Astrocyte (in vitro differentiated cells and primary cell): Measurements from ENCODE around the gene BCL2. TPM values are rescaled to one million over a fixed set of nuclear protein-coding genes. Genes with fewer than 3 reads are reported as not detected.

Experiments
- DNase-seq: peaks from one replicate; pipeline ENCODE4 v3.0.0-alpha.2; 2010; ENCODE audit warnings: low read depth
- FAIRE-seq: peaks from 2 replicates; lab custom pipeline; 2011; peaks lifted over from hg19 to GRCh38; lab: Jason Lieb, UNC
- H2AFZ ChIP-seq: 2 replicates; pipeline ENCODE4 v1.6.0; 2012; ENCODE audit warnings: low read depth, low read length, inconsistent platforms
- H3K27ac ChIP-seq: 2 replicates; pipeline ENCODE4 v1.5.1; 2011; ENCODE audit warnings: low read depth, low read length, inconsistent platforms
- H3K27me3 ChIP-seq: 2 replicates; pipeline ENCODE4 v1.6.0; 2011; ENCODE audit warnings: low read length, inconsistent platforms; ENCODE audit not compliant: insufficient read depth
- H3K36me3 ChIP-seq: 2 replicates; pipeline ENCODE4 v1.5.1; 2011; ENCODE audit warnings: low read length, inconsistent platforms; ENCODE audit not compliant: insufficient read depth
- H3K4me1 ChIP-seq: 2 replicates; pipeline ENCODE4 v1.5.1; 2011; ENCODE audit warnings: low read length, inconsistent platforms; ENCODE audit not compliant: insufficient read depth
- H3K4me2 ChIP-seq: 2 replicates; pipeline ENCODE4 v1.6.0; 2012; ENCODE audit warnings: low read length, inconsistent platforms
- H3K4me3 ChIP-seq: 2 replicates; pipeline ENCODE4 v1.5.1; 2011; ENCODE audit warnings: low read depth, mild to moderate bottlenecking, low read length, inconsistent platforms; ENCODE audit not compliant: insufficient read depth
- H3K79me2 ChIP-seq: 2 replicates; pipeline ENCODE4 v1.6.0; 2012; ENCODE audit warnings: mild to moderate bottlenecking, low read length, inconsistent platforms; ENCODE audit not compliant: insufficient read depth
- H3K9ac ChIP-seq: 2 replicates; pipeline ENCODE4 v1.6.0; 2012; ENCODE audit warnings: mild to moderate bottlenecking, low read length, inconsistent platforms
- H3K9me3 ChIP-seq: 2 replicates; pipeline ENCODE4 v1.5.1; 2012; ENCODE audit warnings: low read depth, mild to moderate bottlenecking, low read length, inconsistent platforms; ENCODE audit not compliant: insufficient read depth
- H4K20me1 ChIP-seq: 2 replicates; pipeline ENCODE4 v1.6.0; 2012; ENCODE audit warnings: low read length, inconsistent platforms; ENCODE audit not compliant: insufficient read depth
- H3K27ac Mint-ChIP-seq: one replicate; pipeline ENCODE4 v1.8.0; 2021; ENCODE audit warnings: mild to moderate bottlenecking, mixed read lengths; ENCODE audit not compliant: unreplicated experiment
- H3K27me3 Mint-ChIP-seq: one replicate; pipeline ENCODE4 v1.8.0; 2021; ENCODE audit warnings: low read depth, mixed read lengths; ENCODE audit not compliant: unreplicated experiment
- H3K36me3 Mint-ChIP-seq: one replicate; pipeline ENCODE4 v1.8.0; 2021; ENCODE audit warnings: low read depth, mixed read lengths; ENCODE audit not compliant: unreplicated experiment
- H3K4me1 Mint-ChIP-seq: one replicate; pipeline ENCODE4 v1.8.0; 2021; ENCODE audit warnings: low read depth, mixed read lengths; ENCODE audit not compliant: unreplicated experiment
- H3K4me3 Mint-ChIP-seq: one replicate; pipeline ENCODE4 v1.8.0; 2021; ENCODE audit warnings: mild to moderate bottlenecking, moderate library complexity, mixed read lengths; ENCODE audit not compliant: unreplicated experiment
- H3K9me3 Mint-ChIP-seq: one replicate; pipeline ENCODE4 v1.8.0; 2021; ENCODE audit warnings: mild to moderate bottlenecking, mixed read lengths; ENCODE audit not compliant: unreplicated experiment
- CTCF ChIP-seq: IDR thresholded peaks from 2 replicates; pipeline ENCODE4 v1.5.1; 2011; ENCODE audit warnings: low read depth, mild to moderate bottlenecking, inconsistent platforms, low read length, moderate library complexity; ENCODE audit not compliant: insufficient read depth
- EZH2 ChIP-seq: IDR thresholded peaks from 2 replicates; pipeline ENCODE4 v1.6.1; 2012; ENCODE audit warnings: mild to moderate bottlenecking, low read length, inconsistent platforms; ENCODE audit not compliant: insufficient read depth
- total RNA-seq: library from RNA; stranded (reverse); gene quantifications from 2 replicates; pipeline ENCODE4 v1.2.1, GENCODE V29; 2021

The BCL2 gene
- total RNA-seq, 1 donor from 2014 or later, result 1.7 TPM

DNA sequence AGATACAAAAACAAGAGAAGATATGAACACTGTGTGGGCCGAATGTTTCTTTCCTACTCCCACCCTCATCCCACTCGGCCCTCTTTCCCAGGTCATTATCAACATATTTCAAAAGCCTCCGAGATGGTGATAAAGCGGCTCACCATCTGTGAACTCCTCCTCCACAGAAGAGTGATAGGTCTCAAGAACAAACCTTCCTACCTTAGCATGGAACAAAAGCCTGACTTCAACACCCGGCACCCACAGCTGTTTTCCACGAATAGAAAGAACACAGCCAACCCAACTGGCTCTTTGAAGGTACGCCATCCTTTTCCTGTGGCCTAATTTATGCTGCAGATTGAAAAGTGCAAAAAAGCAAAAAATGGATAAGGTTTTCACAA, 28.8 kb downstream of the BCL2 start:
- Mint-ChIP-seq H3K4me1 (no peaks in the 10 kb centered on the region), H3K4me3 (no peak overlapping the region), H3K27ac (no peak overlapping the region), H3K27me3 (peaks cover 5% of the 10 kb centered on the region), H3K36me3 (no peaks in the 10 kb centered on the region), H3K9me3 (no peaks in the 10 kb centered on the region)
- DNase-seq (no peak), FAIRE-seq (no peak)
- Histone ChIP-seq H3K4me3 (no peak overlapping the region), H3K36me3 (no peaks in the 10 kb centered on the region), H3K4me1 (no peaks in the 10 kb centered on the region), H3K4me2 (no peak overlapping the region), H3K9ac (no peak overlapping the region), H2AFZ (no peak overlapping the region), H3K79me2 (no peaks in the 10 kb centered on the region), H4K20me1 (no peaks in the 10 kb centered on the region), H3K9me3 (no peaks in the 10 kb centered on the region), H3K27ac (no peak overlapping the region), H3K27me3 (no peaks in the 10 kb centered on the region)
- TF ChIP-seq CTCF (no peak), EZH2 (no peak)

GRCh38 chr18:63290166-63290820, 29.3 kb downstream of the BCL2 start:
- Mint-ChIP-seq H3K27ac (no peak overlapping the region), H3K9me3 (no peaks in the 10 kb centered on the region), H3K27me3 (peaks cover 6% of the 10 kb centered on the region), H3K4me3 (no peak overlapping the region), H3K36me3 (no peaks in the 10 kb centered on the region), H3K4me1 (no peaks in the 10 kb centered on the region)
- FAIRE-seq, result no peak
- no peaks in the 10 kb centered on the region for H3K36me3 ChIP-seq
- H3K4me2 ChIP-seq, result no peak overlapping the region
- no peak for DNase-seq
- H3K4me3 ChIP-seq, result no peak overlapping the region
- H4K20me1 ChIP-seq, result no peaks in the 10 kb centered on the region
- no peaks in the 10 kb centered on the region for H3K79me2 ChIP-seq
- no peaks in the 10 kb centered on the region for H3K27me3 ChIP-seq
- H2AFZ ChIP-seq, result no peak overlapping the region
- TF ChIP-seq CTCF (no peak), EZH2 (no peak)
- no peak overlapping the region for H3K27ac ChIP-seq
- H3K4me1 ChIP-seq, result no peaks in the 10 kb centered on the region
- no peaks in the 10 kb centered on the region for H3K9me3 ChIP-seq
- H3K9ac ChIP-seq, result no peak overlapping the region

DNA sequence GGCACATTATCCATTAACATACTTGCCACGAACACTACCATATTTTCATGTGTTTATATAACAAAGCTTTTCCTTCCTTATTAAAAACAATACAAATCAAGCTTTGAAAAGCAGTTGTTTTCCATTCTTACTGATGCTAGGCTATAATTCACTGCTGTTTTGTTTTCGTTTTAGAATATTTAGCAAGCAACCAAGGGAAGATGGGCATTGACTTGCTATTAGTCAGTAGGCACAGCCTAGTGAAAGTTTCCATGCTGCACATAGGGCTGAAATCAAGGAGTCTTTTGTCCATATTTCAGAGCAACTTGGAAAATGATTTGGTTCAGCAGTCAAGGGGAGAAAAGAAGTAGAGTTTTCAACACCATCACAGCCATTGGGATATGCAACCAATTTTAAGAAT, 31.3 kb downstream of the BCL2 start:
- Histone ChIP-seq H3K9ac (no peak overlapping the region), H4K20me1 (no peaks in the 10 kb centered on the region), H3K4me1 (no peaks in the 10 kb centered on the region), H3K36me3 (no peaks in the 10 kb centered on the region), H3K4me3 (no peak overlapping the region), H3K27me3 (no peaks in the 10 kb centered on the region), H3K27ac (no peak overlapping the region), H3K9me3 (no peaks in the 10 kb centered on the region), H2AFZ (no peak overlapping the region), H3K4me2 (no peak overlapping the region), H3K79me2 (no peaks in the 10 kb centered on the region)
- Mint-ChIP-seq H3K9me3 (no peaks in the 10 kb centered on the region), H3K27ac (no peak overlapping the region), H3K4me1 (no peaks in the 10 kb centered on the region), H3K27me3 (peaks cover 15% of the 10 kb centered on the region), H3K36me3 (no peaks in the 10 kb centered on the region), H3K4me3 (no peak overlapping the region)
- TF ChIP-seq CTCF (no peak), EZH2 (no peak)
- FAIRE-seq (no peak), DNase-seq (no peak)
